Neutrophil (primary cell): ENCODE data around the gene ELMOD1.

Source experiments
- H3K27ac ChIP-seq: fragments of 200-600 bp; sonication (generic); 2 replicates; pipeline ENCODE4 v1.5.1; 2016; ENCODE audit warnings: mild to moderate bottlenecking, moderate library complexity
- H3K27me3 ChIP-seq: fragments of 200-600 bp; sonication (generic); 2 replicates; pipeline ENCODE4 v1.6.0; 2016; ENCODE audit warnings: mild to moderate bottlenecking
- H3K36me3 ChIP-seq: fragments of 200-600 bp; sonication (generic); 2 replicates; pipeline ENCODE4 v1.5.1; 2017
- H3K4me1 ChIP-seq, 2 experiments: fragments of 200-600 bp in 1 of 2; sonication (generic) in 1 of 2; 1 replicate in 1 of 2; 2 replicates in 1 of 2; pipeline versions ENCODE4 v1.5.1 to v1.6.1; 2013 to 2016; ENCODE audit warnings: low read depth in 1 of 2, low read length in 1 of 2, mild to moderate bottlenecking in 1 of 2, moderate library complexity in 1 of 2; ENCODE audit not compliant: control insufficient read depth in 1 of 2, insufficient read depth in 1 of 2
- H3K4me3 ChIP-seq, 2 experiments: fragments of 200-600 bp in 1 of 2; sonication (generic) in 1 of 2; 1 replicate in 1 of 2; 2 replicates in 1 of 2; pipeline ENCODE4 v1.5.1; 2013 to 2016; ENCODE audit warnings: low read depth in 1 of 2, low read length in 1 of 2, mild to moderate bottlenecking in 1 of 2, moderate library complexity in 1 of 2
- H3K9me3 ChIP-seq: fragments of 200-600 bp; sonication (generic); 2 replicates; pipeline ENCODE4 v1.5.1; 2016
- TF ChIP-seq, protein P1 (sequence below): fragments of 200-600 bp; sonication (generic); IDR thresholded peaks from 2 replicates; pipeline ENCODE4 v1.5.1; 2016; ENCODE audit warnings: antibody characterized with exemption

ELMOD1 gene

GRCh38 chr11:107696140-107696539 lies 105.2 kb downstream of the ELMOD1 start:
- Histone ChIP-seq H3K9me3 (no peaks in the 10 kb centered on the region), H3K4me1 (no peaks in the 10 kb centered on the region), H3K27ac (no peak overlapping the region), H3K27me3 (peaks cover 40% of the 10 kb centered on the region), H3K36me3 (no peaks in the 10 kb centered on the region), H3K4me3 (no peak overlapping the region)
- TF ChIP-seq, protein P1, sequence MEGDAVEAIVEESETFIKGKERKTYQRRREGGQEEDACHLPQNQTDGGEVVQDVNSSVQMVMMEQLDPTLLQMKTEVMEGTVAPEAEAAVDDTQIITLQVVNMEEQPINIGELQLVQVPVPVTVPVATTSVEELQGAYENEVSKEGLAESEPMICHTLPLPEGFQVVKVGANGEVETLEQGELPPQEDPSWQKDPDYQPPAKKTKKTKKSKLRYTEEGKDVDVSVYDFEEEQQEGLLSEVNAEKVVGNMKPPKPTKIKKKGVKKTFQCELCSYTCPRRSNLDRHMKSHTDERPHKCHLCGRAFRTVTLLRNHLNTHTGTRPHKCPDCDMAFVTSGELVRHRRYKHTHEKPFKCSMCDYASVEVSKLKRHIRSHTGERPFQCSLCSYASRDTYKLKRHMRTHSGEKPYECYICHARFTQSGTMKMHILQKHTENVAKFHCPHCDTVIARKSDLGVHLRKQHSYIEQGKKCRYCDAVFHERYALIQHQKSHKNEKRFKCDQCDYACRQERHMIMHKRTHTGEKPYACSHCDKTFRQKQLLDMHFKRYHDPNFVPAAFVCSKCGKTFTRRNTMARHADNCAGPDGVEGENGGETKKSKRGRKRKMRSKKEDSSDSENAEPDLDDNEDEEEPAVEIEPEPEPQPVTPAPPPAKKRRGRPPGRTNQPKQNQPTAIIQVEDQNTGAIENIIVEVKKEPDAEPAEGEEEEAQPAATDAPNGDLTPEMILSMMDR = no peak

DNA sequence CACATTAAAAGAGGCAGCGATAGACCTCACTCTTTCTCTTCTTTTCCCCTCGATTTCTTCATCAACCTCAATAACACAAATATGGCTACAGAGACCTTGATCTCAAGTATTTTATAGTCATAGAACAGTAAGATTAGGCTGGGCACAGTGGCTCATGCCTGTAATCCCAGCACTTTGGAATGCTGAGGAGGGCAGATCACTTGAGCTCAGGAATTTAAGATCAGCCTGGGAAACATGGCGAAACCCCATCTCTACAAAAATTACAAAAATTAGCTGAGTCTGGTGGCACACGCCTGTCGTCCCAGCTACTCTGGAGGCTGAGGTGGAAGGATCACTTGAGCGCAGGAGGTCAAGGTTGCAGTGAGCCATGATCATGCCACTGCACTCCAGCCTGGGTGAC lies 106.3 kb downstream of the ELMOD1 start:
- H3K9me3 ChIP-seq = no peaks in the 10 kb centered on the region
- no peaks in the 10 kb centered on the region for H3K36me3 ChIP-seq
- H3K4me3 ChIP-seq = no peak overlapping the region
- no peak overlapping the region for H3K27ac ChIP-seq
- H3K27me3 ChIP-seq = peaks cover 41% of the 10 kb centered on the region
- TF ChIP-seq, protein P1 = no peak
- no peaks in the 10 kb centered on the region for H3K4me1 ChIP-seq

- Histone ChIP-seq H3K9me3 (no peaks in the 10 kb centered on the region), H3K36me3 (no peaks in the 10 kb centered on the region), H3K27me3 (peaks cover 34% of the 10 kb centered on the region), H3K27ac (no peak overlapping the region), H3K4me1 (no peaks in the 10 kb centered on the region), H3K4me3 (no peak overlapping the region)
- TF ChIP-seq, protein P1 = no peak
Measured at GRCh38 chr11:107699371-107700285, 108.7 kb downstream of the ELMOD1 start.

DNA sequence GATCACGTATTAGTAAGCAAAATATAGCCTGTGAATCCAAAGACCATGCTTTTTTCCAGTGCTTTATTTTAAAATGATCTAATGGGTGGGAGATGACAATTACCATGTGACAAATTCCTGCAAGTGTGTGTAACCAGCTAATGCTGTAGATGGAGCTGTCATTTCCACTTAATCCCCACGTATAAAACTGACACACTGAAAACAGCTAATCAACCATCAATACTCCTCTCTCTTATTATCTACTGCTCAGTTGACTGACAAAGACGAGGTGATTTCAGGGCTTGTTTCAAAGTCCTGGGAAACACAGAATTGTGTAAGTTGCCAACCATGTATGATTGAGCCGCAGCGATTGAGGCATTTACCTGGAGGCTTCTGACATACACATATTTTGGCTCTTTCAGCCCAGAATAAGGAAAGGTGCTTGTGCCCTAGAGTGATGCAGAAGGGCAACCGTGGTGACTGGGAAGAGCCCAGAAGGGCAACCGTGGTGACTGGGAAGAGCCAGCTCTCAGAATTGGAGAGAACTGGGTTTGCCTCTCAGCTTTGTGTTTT lies 111.2 kb downstream of the ELMOD1 start:
- H3K27ac ChIP-seq = no peak overlapping the region
- no peaks in the 10 kb centered on the region for H3K9me3 ChIP-seq
- peaks cover 10% of the 10 kb centered on the region for H3K27me3 ChIP-seq
- TF ChIP-seq, protein P1 = no peak
- H3K4me3 ChIP-seq = no peak overlapping the region
- no peaks in the 10 kb centered on the region for H3K36me3 ChIP-seq
- no peaks in the 10 kb centered on the region for H3K4me1 ChIP-seq

DNA sequence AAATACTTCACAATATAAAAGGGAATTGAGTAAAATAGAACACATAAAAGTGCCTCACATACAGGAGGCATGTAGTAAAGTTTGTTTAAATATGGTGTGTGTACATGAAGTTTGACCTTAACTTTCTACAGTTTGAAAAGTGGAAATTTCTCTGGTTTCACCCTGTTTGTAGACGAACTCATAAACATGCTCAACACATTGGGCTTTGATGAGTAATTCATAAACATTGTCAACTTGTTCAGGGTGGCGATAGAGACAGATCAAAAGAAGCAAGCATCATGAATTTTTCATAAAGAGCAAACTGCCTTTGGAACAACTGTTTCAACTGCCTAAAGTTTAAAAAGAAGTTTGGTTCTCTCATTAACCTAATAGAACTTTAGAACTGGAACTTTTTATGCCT lies 111.8 kb downstream of the ELMOD1 start:
- Histone ChIP-seq H3K27me3 (peaks cover 11% of the 10 kb centered on the region), H3K9me3 (no peaks in the 10 kb centered on the region), H3K27ac (no peak overlapping the region), H3K4me1 (no peaks in the 10 kb centered on the region), H3K36me3 (no peaks in the 10 kb centered on the region), H3K4me3 (no peak overlapping the region)
- TF ChIP-seq, protein P1 = no peak
